KMS-11 (cell line): ENCODE measurements around the gene MAGEB1.

Experiments used
- H2AFZ ChIP-seq: fragments of 200-600 bp; sonication (generic); 2 replicates; pipeline ENCODE4 v1.6.1; 2016; ENCODE audit warnings: antibody characterized with exemption, mixed run types, low read depth
- H3K27ac ChIP-seq: fragments of 200-600 bp; sonication (generic); 2 replicates; pipeline ENCODE4 v1.6.1; 2016; ENCODE audit warnings: mild to moderate bottlenecking, mixed run types
- H3K27me3 ChIP-seq: fragments of 200-600 bp; sonication (generic); 2 replicates; pipeline ENCODE4 v1.6.1; 2017; ENCODE audit warnings: mild to moderate bottlenecking, low read depth, mixed run types, moderate library complexity; ENCODE audit not compliant: insufficient read depth
- H3K36me3 ChIP-seq: fragments of 200-600 bp; sonication (generic); 2 replicates; pipeline ENCODE4 v1.6.1; 2017; ENCODE audit warnings: mild to moderate bottlenecking, mixed run types; ENCODE audit not compliant: insufficient read depth
- H3K4me1 ChIP-seq: fragments of 200-600 bp; sonication (generic); 2 replicates; pipeline ENCODE4 v1.6.1; 2016; ENCODE audit warnings: mild to moderate bottlenecking, low read depth, mixed run types; ENCODE audit not compliant: poor library complexity, severe bottlenecking
- H3K4me2 ChIP-seq: fragments of 200-600 bp; sonication (generic); 2 replicates; pipeline ENCODE4 v1.7.0; 2016; ENCODE audit warnings: mild to moderate bottlenecking, mixed run types
- H3K4me3 ChIP-seq: fragments of 200-600 bp; sonication (generic); IDR thresholded peaks from 2 replicates; pipeline ENCODE4 v1.6.1; 2017; ENCODE audit warnings: low read depth, low read length, mixed read lengths; ENCODE audit not compliant: insufficient read depth
- H3K79me2 ChIP-seq: fragments of 200-600 bp; sonication (generic); 2 replicates; pipeline ENCODE4 v1.6.1; 2016; ENCODE audit warnings: low read depth, mixed run types; ENCODE audit not compliant: insufficient read depth
- H3K9ac ChIP-seq: fragments of 200-600 bp; sonication (generic); 2 replicates; pipeline ENCODE4 v1.6.1; 2016; ENCODE audit warnings: mild to moderate bottlenecking, mixed run types
- H4K20me1 ChIP-seq: fragments of 200-600 bp; sonication (generic); 2 replicates; pipeline ENCODE4 v1.6.1; 2016; ENCODE audit warnings: mild to moderate bottlenecking, mixed run types; ENCODE audit not compliant: insufficient read depth
- TF ChIP-seq, protein P1 (sequence below): fragments of 200-600 bp; sonication (generic); conservative IDR thresholded peaks from 2 replicates; pipeline ENCODE4 v1.6.1; 2017; ENCODE audit warnings: low read depth, mild to moderate bottlenecking, antibody characterized with exemption, low read length, moderate library complexity, mixed read lengths

Gene MAGEB1

GRCh38 chrX:30241724-30242415 lies 5.1 kb upstream of the MAGEB1 start, which contains the start of gene MAGEB4:
MAGEB4 (plus strand) TSS chrX:30242000; CDS start chrX:30242136, 136 bp downstream.
- no peaks in the 10 kb centered on the region for H3K79me2 ChIP-seq
- no peaks in the 10 kb centered on the region for H3K36me3 ChIP-seq
- H2AFZ ChIP-seq, result no peak within 1 kb of the TSS
- no peak within 1 kb of the TSS for H3K4me3 ChIP-seq
- TF ChIP-seq, protein P1, sequence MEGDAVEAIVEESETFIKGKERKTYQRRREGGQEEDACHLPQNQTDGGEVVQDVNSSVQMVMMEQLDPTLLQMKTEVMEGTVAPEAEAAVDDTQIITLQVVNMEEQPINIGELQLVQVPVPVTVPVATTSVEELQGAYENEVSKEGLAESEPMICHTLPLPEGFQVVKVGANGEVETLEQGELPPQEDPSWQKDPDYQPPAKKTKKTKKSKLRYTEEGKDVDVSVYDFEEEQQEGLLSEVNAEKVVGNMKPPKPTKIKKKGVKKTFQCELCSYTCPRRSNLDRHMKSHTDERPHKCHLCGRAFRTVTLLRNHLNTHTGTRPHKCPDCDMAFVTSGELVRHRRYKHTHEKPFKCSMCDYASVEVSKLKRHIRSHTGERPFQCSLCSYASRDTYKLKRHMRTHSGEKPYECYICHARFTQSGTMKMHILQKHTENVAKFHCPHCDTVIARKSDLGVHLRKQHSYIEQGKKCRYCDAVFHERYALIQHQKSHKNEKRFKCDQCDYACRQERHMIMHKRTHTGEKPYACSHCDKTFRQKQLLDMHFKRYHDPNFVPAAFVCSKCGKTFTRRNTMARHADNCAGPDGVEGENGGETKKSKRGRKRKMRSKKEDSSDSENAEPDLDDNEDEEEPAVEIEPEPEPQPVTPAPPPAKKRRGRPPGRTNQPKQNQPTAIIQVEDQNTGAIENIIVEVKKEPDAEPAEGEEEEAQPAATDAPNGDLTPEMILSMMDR, result no peak
- no peaks in the 10 kb centered on the region for H3K4me1 ChIP-seq
- no peaks in the 10 kb centered on the region for H3K27me3 ChIP-seq
- H3K9ac ChIP-seq, result no peak within 1 kb of the TSS
- no peak within 1 kb of the TSS for H3K4me2 ChIP-seq
- no peaks in the 10 kb centered on the region for H4K20me1 ChIP-seq
- no peak within 1 kb of the TSS for H3K27ac ChIP-seq

- no peaks in the 10 kb centered on the region for H3K36me3 ChIP-seq
- H3K4me2 ChIP-seq, result no peak overlapping the region
- H3K9ac ChIP-seq, result no peak overlapping the region
- H4K20me1 ChIP-seq, result no peaks in the 10 kb centered on the region
- no peak overlapping the region for H3K27ac ChIP-seq
- H2AFZ ChIP-seq, result no peak overlapping the region
- no peak overlapping the region for H3K4me3 ChIP-seq
- no peaks in the 10 kb centered on the region for H3K4me1 ChIP-seq
- no peaks in the 10 kb centered on the region for H3K79me2 ChIP-seq
- H3K27me3 ChIP-seq, result no peaks in the 10 kb centered on the region
- TF ChIP-seq, protein P1, result no peak
Observed at GRCh38 chrX:30248854-30249253, 1.9 kb downstream of the MAGEB1 start.

GRCh38 chrX:30253257-30253656 lies 6.3 kb downstream of the MAGEB1 start:
- Histone ChIP-seq H3K4me1 (no peaks in the 10 kb centered on the region), H3K36me3 (no peaks in the 10 kb centered on the region), H2AFZ (no peak overlapping the region), H3K4me3 (no peak overlapping the region), H3K9ac (no peak overlapping the region), H3K27ac (no peak overlapping the region), H3K27me3 (no peaks in the 10 kb centered on the region), H4K20me1 (no peaks in the 10 kb centered on the region), H3K79me2 (no peaks in the 10 kb centered on the region), H3K4me2 (no peak overlapping the region)
- TF ChIP-seq, protein P1, result no peak

DNA sequence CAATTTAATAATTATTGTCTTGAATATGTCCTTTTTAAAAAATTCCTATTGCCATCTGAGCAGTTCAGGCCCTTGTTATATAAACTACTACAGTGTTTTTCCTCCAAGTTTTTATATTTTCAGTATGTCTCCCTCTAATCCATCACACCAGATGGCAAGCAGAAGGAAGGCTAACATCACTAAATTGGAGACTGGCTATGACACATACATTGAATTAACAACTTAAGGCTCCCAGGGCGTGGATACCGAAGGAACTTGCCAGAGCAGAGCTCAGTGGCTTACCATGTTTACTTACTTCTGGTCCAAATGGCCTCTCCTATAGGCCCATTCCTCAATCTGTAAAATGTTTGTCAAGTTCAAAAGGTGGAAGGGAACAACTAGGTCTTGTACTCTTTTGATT lies 13.0 kb downstream of the MAGEB1 start:
- H3K4me1 ChIP-seq, result no peaks in the 10 kb centered on the region

More for the DNA sequence above, 13.0 kb downstream of the MAGEB1 start:
- H4K20me1 ChIP-seq, result no peaks in the 10 kb centered on the region
- no peaks in the 10 kb centered on the region for H3K79me2 ChIP-seq
- H3K27me3 ChIP-seq, result no peaks in the 10 kb centered on the region
- H2AFZ ChIP-seq, result no peak overlapping the region
- no peak overlapping the region for H3K9ac ChIP-seq
- TF ChIP-seq, protein P1, result no peak
- no peak overlapping the region for H3K4me2 ChIP-seq
- no peak overlapping the region for H3K4me3 ChIP-seq
- no peak overlapping the region for H3K27ac ChIP-seq
- H3K36me3 ChIP-seq, result no peaks in the 10 kb centered on the region
